ENCODE results near the gene RASAL2. TPM values are rescaled to one million over a fixed set of nuclear protein-coding genes. Genes with fewer than 3 reads are reported as not detected.
A peak's percentile ranks its signal among the peaks of the same experiment; 100 is the strongest.

Gene RASAL2
- total and polyA plus RNA-seq, 2 of the 13 experiments (the other 11 are each of a cell fraction or from before 2014, with no cell fraction given) = 5.4 to 5.9 TPM

- peaks cover 52% of the 10 kb centered on the region for H3K4me1 ChIP-seq (ENCODE audit: insufficient read depth, low read length)
- WGBS (ENCODE audit: low lambda C conversion rate) = 44% methylated on average over 4 of the region's 4 CpGs
- no peaks in the 10 kb centered on the region for H3K36me3 ChIP-seq (replicated peaks in 1 of 2; ENCODE audit: control insufficient read depth in 1 of 2, insufficient read depth in 2 of 2, low read length in 2 of 2)
- H3K4me2 ChIP-seq (ENCODE audit: low read depth, low read length) = no peak overlapping the region; the same call in 1 of the 2 replicates
- ChIA-PET CTCF (ENCODE audit: low intra/inter-chr PET ratio, low total read pairs) (no interaction called here), POLR2A (interaction anchor here (0.9 to 1.4 kb wide), 3 partner anchors 8 to 50 kb away, joined by 3 to 6 read pairs (median 5); partner anchors contain the start of gene RASAL2)
- H3K9me3 ChIP-seq (ENCODE audit: low read length) = no peaks in the 10 kb centered on the region
- H4K20me1 ChIP-seq (ENCODE audit: insufficient read depth, low read length) = no peaks in the 10 kb centered on the region
- H3K79me2 ChIP-seq (ENCODE audit: insufficient read depth, low read length) = peaks cover 38% of the 10 kb centered on the region
- intact Hi-C loops (cut with micrococcal nuclease; ENCODE audit: unreplicated experiment) = no loop called here
- no peak for FAIRE-seq
- H3K4me3 ChIP-seq (replicated peaks in 1 of 3; ENCODE audit: insufficient read depth in 1 of 3, low read depth in 2 of 3, low read length in 3 of 3) = no peak overlapping the region
- H2AFZ ChIP-seq (ENCODE audit: low read length) = no peak overlapping the region
- H3K9ac ChIP-seq (ENCODE audit: insufficient read depth, low read depth, low read length) = no peak overlapping the region
- DNase-seq (ENCODE audit: low spot score) = peak; percentile 44
- H3K27ac ChIP-seq (ENCODE audit: extremely low read length, insufficient read depth, low read length) = no peak overlapping the region
- H3K27me3 ChIP-seq (ENCODE audit: control insufficient read depth in 1 of 2, insufficient read depth in 2 of 2, low read length in 2 of 2) = no peaks in the 10 kb centered on the region
- BruUV-seq (replicated peaks) = no TSS peak
- ATAC-seq = peak; percentile 24; the same call in 1 of the 3 replicates
- in situ Hi-C loops (cut with HindIII; ENCODE audit: extremely low pct_ligation_motif_present, low pct_unique_long_range_greater_than_20kb) = no loop called here
- TF ChIP-seq CHCHD3 (CRISPR knock-in tag; IDR thresholded peaks at IDR 0.05) (no peak), ZNF775 (CRISPR knock-in tag; IDR thresholded peaks at IDR 0.05; ENCODE audit: borderline replicate concordance) (no peak), CEBPB (IDR thresholded peaks at IDR 0.05; ENCODE audit: borderline replicate concordance, low read depth, low read length) (peak; percentile 97), ZNF326 (CRISPR knock-in tag; IDR thresholded peaks at IDR 0.05; ENCODE audit: borderline replicate concordance) (no peak), GATAD2A (CRISPR knock-in tag; IDR thresholded peaks at IDR 0.05) (peak; percentile 74), ZNF33B (CRISPR knock-in tag; IDR thresholded peaks at IDR 0.05) (no peak), DR1 (CRISPR knock-in tag; IDR thresholded peaks at IDR 0.05) (no peak), BCL6 (CRISPR knock-in tag; IDR thresholded peaks at IDR 0.05) (no peak), SOX13 (IDR thresholded peaks at IDR 0.05) (no peak), SOX13 (CRISPR knock-in tag; conservative IDR thresholded peaks at IDR 0.05 in 1 of 2, IDR thresholded peaks at IDR 0.05 in 1 of 2) (0 out of 4 replicates have a peak, but pooled peaks of 1 of the 2 experiments have one; percentile 31), ZMYM4 (CRISPR knock-in tag; IDR thresholded peaks at IDR 0.05) (0 out of 2 replicates have a peak, but pooled peaks have one; percentile 21), HES4 (CRISPR knock-in tag; IDR thresholded peaks at IDR 0.05; ENCODE audit: borderline replicate concordance) (no peak), ASH2L (IDR thresholded peaks at IDR 0.05; ENCODE audit: insufficient read length, low read depth, low read length) (no peak), PBX3 (CRISPR knock-in tag; IDR thresholded peaks at IDR 0.05; ENCODE audit: borderline replicate concordance) (no peak), LRRFIP1 (CRISPR knock-in tag; conservative IDR thresholded peaks at IDR 0.05) (no peak), IRF2 (CRISPR knock-in tag; IDR thresholded peaks at IDR 0.05) (no peak), KLF13 (CRISPR knock-in tag; IDR thresholded peaks at IDR 0.05) (no peak), EEA1 (CRISPR knock-in tag; IDR thresholded peaks at IDR 0.05; ENCODE audit: borderline replicate concordance) (no peak), ZMAT5 (CRISPR knock-in tag; IDR thresholded peaks at IDR 0.05; ENCODE audit: borderline replicate concordance, low read depth) (no peak), KMT2A (CRISPR knock-in tag; IDR thresholded peaks at IDR 0.05) (no peak)
Measured at GRCh38 chr1:178102218-178102617, 8.3 kb downstream of the RASAL2 start.

All from HepG2 (cell line).